NCI-H187 treated with DMSO at 0.1 percent for 48 hours (cell line): ENCODE measurements around the gene CCSER1.

Experiments
- DNase-seq: peaks from one replicate; lab custom pipeline; 2025; lab: John Stamatoyannopoulos, UW

CCSER1 gene

GRCh38 chr4:90127223-90127705 lies at the start of gene CCSER1:
CCSER1 (plus strand) TSS chr4:90127394.
- peak; percentile 88 for DNase-seq

GRCh38 chr4:90078440-90078839 lies 48.8 kb upstream of the CCSER1 start:
- DNase-seq, result no peak

- no peak for DNase-seq
Observed at GRCh38 chr4:90080116-90080515, 47.1 kb upstream of the CCSER1 start.

- DNase-seq, result no peak
Observed at GRCh38 chr4:90081432-90082144, 45.6 kb upstream of the CCSER1 start.

- DNase-seq, result no peak
Observed at GRCh38 chr4:90082449-90082848, 44.7 kb upstream of the CCSER1 start.

GRCh38 chr4:90084277-90084966 lies 42.8 kb upstream of the CCSER1 start:
- no peak for DNase-seq

GRCh38 chr4:90084967-90085295 lies 42.3 kb upstream of the CCSER1 start:
- no peak for DNase-seq

- no peak for DNase-seq
Observed at GRCh38 chr4:90093526-90093925, 33.7 kb upstream of the CCSER1 start.

- no peak for DNase-seq
Observed at GRCh38 chr4:90095000-90095399, 32.2 kb upstream of the CCSER1 start.

- no peak for DNase-seq
Observed at GRCh38 chr4:90099812-90100211, 27.4 kb upstream of the CCSER1 start.

- no peak for DNase-seq
Observed at GRCh38 chr4:90103991-90104390, 23.2 kb upstream of the CCSER1 start.

GRCh38 chr4:90105274-90105673 lies 21.9 kb upstream of the CCSER1 start:
- DNase-seq, result no peak

GRCh38 chr4:90112715-90113114 lies 14.5 kb upstream of the CCSER1 start:
- no peak for DNase-seq

GRCh38 chr4:90113881-90114457 lies 13.2 kb upstream of the CCSER1 start:
- no peak for DNase-seq

- no peak for DNase-seq
Observed at GRCh38 chr4:90118527-90119195, 8.5 kb upstream of the CCSER1 start.

- DNase-seq, result no peak
Observed at GRCh38 chr4:90120037-90120436, 7.2 kb upstream of the CCSER1 start.

- no peak for DNase-seq
Observed at GRCh38 chr4:90120815-90121214, 6.4 kb upstream of the CCSER1 start.

- DNase-seq, result no peak
Observed at GRCh38 chr4:90121676-90122354, 5.4 kb upstream of the CCSER1 start.

- no peak for DNase-seq
Observed at GRCh38 chr4:90122355-90122748, 4.8 kb upstream of the CCSER1 start.

- DNase-seq, result no peak
Observed at GRCh38 chr4:90124276-90124675, 2.9 kb upstream of the CCSER1 start.

- no peak for DNase-seq
Observed at GRCh38 chr4:90126805-90127204, 389 bp upstream of the CCSER1 start.

- no peak for DNase-seq
Observed at GRCh38 chr4:90127706-90128345, 632 bp downstream of the CCSER1 start.
